Gastrocnemius medialis (tissue), 4 donors: Measurements from ENCODE around the gene PAGR1. TPM values are rescaled to one million over a fixed set of nuclear protein-coding genes. Genes with fewer than 3 reads are reported as not detected.

Source experiments
- ATAC-seq, 2 donors: fragments of 150-250 bp; one replicate each; pipeline ENCODE4 v1.9.1; 2016
- DNase-seq, 2 donors: peaks; one replicate each; pipeline ENCODE4 v3.0.0-alpha.2; 2019
- H3K27ac ChIP-seq, 4 donors: fragments of 200-600 bp; sonication (generic); 1 replicate in 1 of 4; 2 replicates in 3 of 4; pipeline ENCODE4 v1.5.1; 2016 to 2018; ENCODE audit warnings: mild to moderate bottlenecking in 2 of 4, moderate library complexity in 1 of 4
- H3K27me3 ChIP-seq, 3 donors: fragments of 200-600 bp; sonication (generic) in 2 of 3; 1 replicate in 1 of 3; 2 replicates in 2 of 3; pipeline versions ENCODE4 v1.5.1 to v1.6.0; 2016 to 2019; ENCODE audit warnings: mild to moderate bottlenecking in 1 of 3, moderate library complexity in 1 of 3
- H3K36me3 ChIP-seq, 2 donors: fragments of 200-600 bp; sonication (generic) in 1 of 2; one replicate each; pipeline ENCODE4 v1.5.1; 2017 to 2018
- H3K4me1 ChIP-seq, 2 donors: fragments of 200-600 bp; sonication (generic) in 1 of 2; one replicate each; pipeline ENCODE4 v1.5.1; 2016 to 2017; ENCODE audit warnings: mild to moderate bottlenecking in 2 of 2
- H3K4me3 ChIP-seq, 4 donors: fragments of 200-600 bp; sonication (generic) in 3 of 4; 1 replicate in 1 of 4; 2 replicates in 3 of 4; pipeline ENCODE4 v1.5.1; 2016 to 2019; ENCODE audit warnings: mild to moderate bottlenecking in 2 of 4
- H3K9me3 ChIP-seq, 3 donors: fragments of 200-600 bp; sonication (generic) in 2 of 3; 1 replicate in 1 of 3; 2 replicates in 2 of 3; pipeline ENCODE4 v1.5.1; 2016 to 2019
- CTCF ChIP-seq, 5 experiments: fragments of 450-650 bp in 3 of 5; fragments of 200-600 bp in 2 of 5; sonication (generic) in 2 of 5; IDR thresholded peaks in 4 of 5; conservative IDR thresholded peaks in 1 of 5; 1 replicate in 4 of 5; 2 replicates in 1 of 5; pipeline ENCODE4 v1.5.1; 2016 to 2019; ENCODE audit warnings: antibody characterized with exemption in 5 of 5, mild to moderate bottlenecking in 3 of 5, moderate library complexity in 3 of 5
- POLR2A ChIP-seq, 2 donors: fragments of 450-650 bp; IDR thresholded peaks; one replicate each; pipeline ENCODE4 v1.6.1; 2017; ENCODE audit warnings: antibody characterized with exemption in 2 of 2, mild to moderate bottlenecking in 2 of 2, moderate library complexity in 2 of 2
- in situ Hi-C, 4 donors: fragments of 200-750 bp; cut with MboI; loops; one replicate each; pipeline versions ENCODE4 v1.15.0 to v1.8.0; 2017; ENCODE audit warnings: low sequenced_read_pairs in 4 of 4
- intact Hi-C: fragments of 100-400 bp; cut with DNase I; formaldehyde crosslinking; loops from one replicate; pipeline ENCODE4 v1.15.1; 2023; ENCODE audit warnings: low total_unique reads
- total RNA-seq, 4 donors: library from RNA; depleted of rRNA; stranded (reverse); fragments of >200 nt; gene quantifications; one replicate each; pipeline versions ENCODE4 v1.1.0 to v1.2.3, GENCODE V29; 2016

Gene PAGR1
- total RNA-seq, 4 donors from 2014 or later = 15.5 to 29.2 (median 21.7) TPM

- H3K27ac ChIP-seq = peak overlapping the region; percentile 87 to 99 (median 96)
- H3K4me3 ChIP-seq = peak overlapping the region; percentile 61 to 92 (median 80)
- DNase-seq (peak in 1 of 2 donors; percentile 70), ATAC-seq (peak; percentile 10 to 14)
- TF ChIP-seq POLR2A (IDR thresholded peaks at IDR 0.05) (peak in 1 of 2 donors; percentile 13), CTCF (IDR thresholded peaks at IDR 0.05 in 4 of 5, conservative IDR thresholded peaks at IDR 0.05 in 1 of 5) (peak in 1 of 5 experiments; percentile 4)
- in situ Hi-C loops (no loop called here), intact Hi-C loops (loop anchor here (1.0 to 10.0 kb wide), 10 partner anchors 12 to 1267 kb away; partner anchors contain the start of genes KCTD13, KIF22, MVP and MYL11)
- no peaks in the 10 kb centered on the region for H3K9me3 ChIP-seq
- peaks cover 0 to 11% of the 10 kb centered on the region in 2 donors for H3K36me3 ChIP-seq
- no peaks in the 10 kb centered on the region for H3K27me3 ChIP-seq
- H3K4me1 ChIP-seq = peaks cover 32 to 35% of the 10 kb centered on the region in 2 donors
Observed at GRCh38 chr16:29804455-29805231, 11.3 kb upstream of the PAGR1 start.

- H3K9me3 ChIP-seq = no peaks in the 10 kb centered on the region
- peak overlapping the region; percentile 61 to 92 (median 80) for H3K4me3 ChIP-seq
- intact Hi-C loops (loop anchor here (1.0 to 10.0 kb wide), 10 partner anchors 11 to 1268 kb away; partner anchors contain the start of genes KCTD13, KIF22, MVP and MYL11), in situ Hi-C loops (no loop called here)
- DNase-seq (peak; percentile 97), ATAC-seq (peak; percentile 74 to 75)
- peaks cover 0 to 11% of the 10 kb centered on the region in 2 donors for H3K36me3 ChIP-seq
- no peaks in the 10 kb centered on the region for H3K27me3 ChIP-seq
- H3K4me1 ChIP-seq = peaks cover 40 to 43% of the 10 kb centered on the region in 2 donors
- peak; percentile 93 to 95 for TF ChIP-seq POLR2A (IDR thresholded peaks at IDR 0.05)
- peak in 1 of 5 experiments; percentile 39 for TF ChIP-seq CTCF (IDR thresholded peaks at IDR 0.05 in 4 of 5, conservative IDR thresholded peaks at IDR 0.05 in 1 of 5)
- peak overlapping the region; percentile 87 to 99 (median 96) for H3K27ac ChIP-seq
Observed at GRCh38 chr16:29805232-29806098, 10.5 kb upstream of the PAGR1 start.

- intact Hi-C loops (loop anchor here (5.0 to 10.0 kb wide), 6 partner anchors 121 to 1269 kb away; partner anchors contain the start of genes KCTD13, MYL11, NUPR1 and PRR14), in situ Hi-C loops (no loop called here)
- TF ChIP-seq POLR2A (IDR thresholded peaks at IDR 0.05) = no peak
- no peak for TF ChIP-seq CTCF (IDR thresholded peaks at IDR 0.05 in 4 of 5, conservative IDR thresholded peaks at IDR 0.05 in 1 of 5)
- Histone ChIP-seq H3K36me3 (peaks cover 0 to 11% of the 10 kb centered on the region in 2 donors), H3K9me3 (no peaks in the 10 kb centered on the region), H3K27ac (peak within 1 kb of the TSS; percentile 94 to 99 (median 98)), H3K27me3 (no peaks in the 10 kb centered on the region), H3K4me3 (peak within 1 kb of the TSS; percentile 61 to 92 (median 87)), H3K4me1 (peaks cover 46 to 49% of the 10 kb centered on the region in 2 donors)
- DNase-seq (no peak), ATAC-seq (peak; percentile 7 to 9)
Observed at GRCh38 chr16:29806099-29806579, 9.8 kb upstream of the PAGR1 start, which contains the start of gene MAZ. Gene MAZ (plus strand): TSS chr16:29806529. CDS start chr16:29806702, 173 bp downstream.
